Heart right ventricle (tissue), 16 donors: ENCODE data around the gene FUT2. TPM values are rescaled to one million over a fixed set of nuclear protein-coding genes. Genes with fewer than 3 reads are reported as not detected.

Experiments used
- ATAC-seq, 8 donors: fragments of 200-7000 bp; cut with Tn5 transposase; one replicate each; pipeline ENCODE4 v1.9.1; 2020; ENCODE audit warnings: mild to moderate bottlenecking in 8 of 8, moderate library complexity in 8 of 8, moderate number of reproducible peaks in 1 of 8
- DNase-seq, 2 donors: peaks; one replicate each; pipeline ENCODE4 v3.0.0-alpha.2; 2020
- H3K27ac ChIP-seq, 10 donors: fragments of 200-600 bp; sonication (generic) in 2 of 10; one replicate each; pipeline versions ENCODE4 v1.5.0 to v1.8.0; 2020 to 2022; ENCODE audit warnings: mild to moderate bottlenecking in 3 of 10
- H3K27me3 ChIP-seq, 7 donors: fragments of 200-600 bp; one replicate each; pipeline ENCODE4 v1.8.0; 2021 to 2022; ENCODE audit warnings: mild to moderate bottlenecking in 2 of 7
- H3K36me3 ChIP-seq, 9 donors: fragments of 200-600 bp; sonication (generic) in 1 of 9; one replicate each; pipeline versions ENCODE4 v1.5.0 to v1.8.0; 2020 to 2022; ENCODE audit warnings: mild to moderate bottlenecking in 2 of 9
- H3K4me1 ChIP-seq, 9 donors: fragments of 200-600 bp; sonication (generic) in 1 of 9; one replicate each; pipeline versions ENCODE4 v1.5.0 to v1.8.0; 2020 to 2022; ENCODE audit warnings: mild to moderate bottlenecking in 4 of 9
- H3K4me3 ChIP-seq, 10 donors: fragments of 200-600 bp; sonication (generic) in 2 of 10; one replicate each; pipeline versions ENCODE4 v1.5.0 to v1.8.0; 2020 to 2022; ENCODE audit warnings: mild to moderate bottlenecking in 7 of 10, moderate library complexity in 2 of 10
- H3K9me3 ChIP-seq, 11 donors: fragments of 200-600 bp in 10 of 11; sonication (generic) in 2 of 11; one replicate each; pipeline versions ENCODE4 v1.5.0 to v1.8.0; 2013 to 2022; ENCODE audit warnings: mild to moderate bottlenecking in 2 of 11, control low read depth in 1 of 11, moderate library complexity in 1 of 11
- CTCF ChIP-seq, 9 donors: fragments of 200-600 bp; sonication (generic) in 2 of 9; IDR thresholded peaks; one replicate each; pipeline versions ENCODE4 v1.5.0 to v1.8.0; 2021 to 2022; ENCODE audit warnings: antibody characterized with exemption in 9 of 9, mild to moderate bottlenecking in 5 of 9, moderate library complexity in 1 of 9
- WGBS, 2 donors: extraction: QIAGEN DNeasy Blood & Tissue Kit; methylation state at CpG; one replicate each; pipeline ENCODE4 v1.1.7; 2013; ENCODE audit warnings: inconsistent platforms in 1 of 2; 5-methylcytosine and 5-hydroxymethylcytosine counted together
- intact Hi-C, 10 donors: fragments of 100-400 bp; cut with DNase I; formaldehyde crosslinking; loops; one replicate each; pipeline versions ENCODE4 v1.11.1 to v1.14.2; 2022
- polyA plus RNA-seq, 2 donors: library from polyadenylated mRNA; stranded (reverse); fragments of 200-250 nt; gene quantifications; one replicate each; pipeline ENCODE4 v1.2.3, GENCODE V29; 2013
- total RNA-seq, 10 donors: library from RNA; stranded (reverse); fragmentation: NEBNext Ultra II Directional in 3 of 10; extraction: Animal tissue kit (Norgen Biotek cat#: 25700) in 3 of 10; gene quantifications; one replicate each; pipeline versions ENCODE4 v1.2.1 to v1.2.4, GENCODE V29; 2021 to 2023
- donor health status: Arrhythmogenic right ventricular cardiomyopathy.
- donor health status: ischemic (EF 13 %, LVEDD 7.1; RV severe dilation, severe dysfunction).
- donor health status: healthy with polysubstance abuse.
- donor health status: DM: no; HTN: yes; CAD: no.
- donor health status: DM: no; HTN: no; CAD: no.
- donor health status: ischemic (EF 25% LVEDD 6.9; RV normal size, moderate dysfunction).
- donor health status: ischemic (EF 25% LVEDD 5.7; RV mildly dilated, moderate dysfunction).
- donor health status: healthy.
- donor health status: DM: yes; HTN: yes; CAD: no.
- donor health status: Ischemic cardiomyopathy.
- donor health status: ischemic (EF 35%, LVEDD 5.7; RV mildly dilated, moderate dysfunction).
- donor health status: nonischemic (EF 11% LVEDD 7.7; RV severe dilation, severe dysfunction).
- donor health status: DM: yes; HTN: yes; CAD: no.
- donor health status: PGD.
- donor health status: ischemic (EF 29% LVEDD 5.4; RV normal size, mild dysfunction).
- donor health status: nonischemic (EF 23%, LVEDD 6.1; RV moderate dilation, normal function).

The FUT2 gene
- total and polyA plus RNA-seq, 12 donors: 0.07 TPM; not detected in 11

GRCh38 chr19:48670699-48671445 lies 24.9 kb upstream of the FUT2 start:
- Histone ChIP-seq H3K4me3 (no peak overlapping the region), H3K4me1 (peaks cover 0 to 10% (median 9%) of the 10 kb centered on the region in 9 donors), H3K9me3 (no peaks in the 10 kb centered on the region), H3K27ac (no peak overlapping the region), H3K27me3 (peaks cover 0 to 5% (median 0%) of the 10 kb centered on the region in 7 donors), H3K36me3 (no peaks in the 10 kb centered on the region)
- WGBS, 2 donors: 87 to 88% methylated on average over 21 of the region's 21 CpGs
- TF ChIP-seq CTCF (IDR thresholded peaks at IDR 0.05): no peak
- ATAC-seq (no peak), DNase-seq (no peak)
- intact Hi-C loops: loop anchor here in 6 of 10 donors (10.0 kb wide), 4 partner anchors 64 to 174 kb away; partner anchors contain the start of gene HSD17B14 (in 1 of the 6)

DNA sequence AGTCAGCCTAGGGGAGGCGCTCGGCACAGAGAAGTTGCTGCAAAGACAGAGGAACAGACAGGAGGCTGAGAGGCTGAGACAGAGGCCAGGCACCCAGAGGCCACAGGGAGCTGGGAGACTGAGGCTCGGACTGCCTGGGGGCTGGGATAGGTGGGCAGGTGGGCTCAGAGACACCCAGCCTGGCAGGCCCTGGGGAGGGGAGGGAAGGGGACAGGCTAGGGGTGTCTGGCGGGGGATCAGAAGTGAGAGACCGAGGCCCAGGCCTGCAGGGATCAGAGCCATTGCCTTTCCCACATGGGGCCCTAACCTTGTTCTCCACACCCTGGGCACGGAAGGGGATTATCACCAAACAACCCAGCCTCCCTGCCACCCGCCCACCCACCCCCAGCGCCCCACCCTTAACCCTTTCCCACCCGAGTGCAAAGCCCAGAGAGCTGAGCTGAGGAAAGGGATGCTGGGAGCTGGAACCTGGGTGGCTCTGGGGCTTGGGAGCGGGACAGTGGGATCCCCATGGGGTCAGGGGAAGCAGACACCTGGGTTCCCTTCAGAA lies 24.2 kb upstream of the FUT2 start:
- intact Hi-C loops: loop anchor here in 6 of 10 donors (10.0 kb wide), 4 partner anchors 63 to 173 kb away; partner anchors contain the start of gene HSD17B14 (in 1 of the 6)
- WGBS, 2 donors: 79 to 81% methylated on average over 10 of the region's 10 CpGs

GRCh38 chr19:48672994-48673393 lies 22.8 kb upstream of the FUT2 start, which contains the start of gene NTN5:
NTN5 (minus strand) TSS chr19:48673017; CDS start chr19:48670986, 2,031 bp downstream.
- intact Hi-C loops: loop anchor here in 6 of 10 donors (10.0 kb wide), 4 partner anchors 62 to 172 kb away; partner anchors contain the start of gene HSD17B14 (in 1 of the 6)
- ATAC-seq (no peak), DNase-seq (no peak)
- Histone ChIP-seq H3K27ac (no peak within 1 kb of the TSS), H3K4me3 (no peak within 1 kb of the TSS), H3K9me3 (no peaks in the 10 kb centered on the region), H3K4me1 (peaks cover 0 to 10% (median 9%) of the 10 kb centered on the region in 9 donors), H3K27me3 (peaks cover 0 to 5% (median 0%) of the 10 kb centered on the region in 7 donors), H3K36me3 (no peaks in the 10 kb centered on the region)
- 75 to 76% methylated on average over 25 of the region's 25 CpGs for WGBS, 2 donors
- no peak for TF ChIP-seq CTCF (IDR thresholded peaks at IDR 0.05)

More for the DNA sequence above, 24.2 kb upstream of the FUT2 start:
- peaks cover 0 to 5% (median 0%) of the 10 kb centered on the region in 7 donors for H3K27me3 ChIP-seq
- no peak for ATAC-seq
- H3K27ac ChIP-seq: no peak overlapping the region
- no peaks in the 10 kb centered on the region for H3K9me3 ChIP-seq
- H3K4me3 ChIP-seq: no peak overlapping the region
- no peak for DNase-seq
- H3K36me3 ChIP-seq: no peaks in the 10 kb centered on the region
- peaks cover 0 to 10% (median 9%) of the 10 kb centered on the region in 9 donors for H3K4me1 ChIP-seq
- TF ChIP-seq CTCF (IDR thresholded peaks at IDR 0.05): no peak

DNA sequence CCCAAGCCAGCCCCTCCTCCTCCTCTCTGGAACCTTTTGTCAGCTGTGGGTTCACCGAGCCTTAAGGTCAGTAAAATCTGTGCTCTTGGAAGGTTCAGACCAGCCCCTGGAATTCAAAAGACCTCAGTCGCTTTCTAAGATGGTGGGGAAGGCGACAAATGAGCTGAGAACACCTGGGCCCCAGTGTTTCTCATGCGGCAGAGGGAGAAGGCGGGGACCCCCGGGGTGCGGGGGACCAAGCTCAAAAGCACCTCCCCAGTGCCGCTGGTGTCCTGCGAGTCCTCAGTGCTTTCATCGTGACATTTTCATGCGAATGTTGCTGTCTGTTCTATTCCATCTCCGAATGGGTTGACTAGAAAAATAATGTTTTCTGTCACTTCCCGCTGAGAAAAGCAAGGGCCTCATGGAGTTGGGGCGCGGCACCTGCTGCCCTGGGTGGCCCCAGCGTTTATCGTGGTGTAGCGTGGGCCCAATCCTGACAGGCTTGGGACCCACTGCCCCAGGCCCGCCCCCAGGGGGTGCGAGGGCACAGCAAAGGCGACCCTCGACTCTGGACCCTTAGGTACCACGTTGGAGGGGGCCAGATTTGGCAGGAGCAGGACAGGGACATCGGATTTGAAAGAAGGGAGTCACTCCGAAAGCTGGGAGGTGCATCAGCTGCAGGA lies 22.2 kb upstream of the FUT2 start:
- H3K9me3 ChIP-seq: no peaks in the 10 kb centered on the region
- TF ChIP-seq CTCF (IDR thresholded peaks at IDR 0.05): no peak
- 79 to 82% methylated on average over 25 of the region's 25 CpGs for WGBS, 2 donors
- no peak overlapping the region for H3K4me3 ChIP-seq
- H3K27me3 ChIP-seq: peaks cover 0 to 5% (median 0%) of the 10 kb centered on the region in 7 donors
- no peak overlapping the region for H3K27ac ChIP-seq
- no peaks in the 10 kb centered on the region for H3K36me3 ChIP-seq
- peaks cover 0 to 10% (median 9%) of the 10 kb centered on the region in 9 donors for H3K4me1 ChIP-seq
- ATAC-seq (no peak), DNase-seq (no peak)
- intact Hi-C loops: loop anchor here in 8 of 10 donors (2.0 to 10.0 kb wide), 6 partner anchors 27 to 171 kb away; partner anchors contain the start of genes CA11 (in 1 of the 8) and HSD17B14 (in 1 of the 8)
